Calu3 (cell line): ENCODE results near the gene SH3RF3. TPM values are rescaled to one million over a fixed set of nuclear protein-coding genes. Genes with fewer than 3 reads are reported as not detected.
A peak's percentile ranks its signal among the peaks of the same experiment; 100 is the strongest.

Experiments used
- BruUV-seq: library from RNA; stranded (reverse); fragments of 400-500 nt; replicated peaks from 2 replicates; lab custom pipeline; 2021; lab: Mats Ljungman, UMichigan
- CTCF ChIA-PET: fragments of 300-600 bp; sonication (Branson Sonifier 250); formaldehyde crosslinking; loops from one replicate; lab custom pipeline; 2022; ENCODE audit warnings: antibody characterized with exemption; lab: Charles Lee
- DNase-seq: peaks from one replicate; pipeline ENCODE4 v3.0.0; 2022
- H3K27ac Mint-ChIP-seq: one replicate; pipeline ENCODE4 v1.8.0; 2022; ENCODE audit warnings: mixed read lengths; ENCODE audit not compliant: unreplicated experiment
- H3K27me3 Mint-ChIP-seq: one replicate; pipeline ENCODE4 v1.8.0; 2022; ENCODE audit warnings: mixed read lengths; ENCODE audit not compliant: unreplicated experiment
- H3K36me3 Mint-ChIP-seq: one replicate; pipeline ENCODE4 v1.8.0; 2022; ENCODE audit warnings: mild to moderate bottlenecking, moderate library complexity, mixed read lengths; ENCODE audit not compliant: insufficient read depth, unreplicated experiment
- H3K4me1 Mint-ChIP-seq: one replicate; pipeline ENCODE4 v1.8.0; 2022; ENCODE audit warnings: mild to moderate bottlenecking, low read depth, mixed read lengths; ENCODE audit not compliant: unreplicated experiment
- H3K4me3 Mint-ChIP-seq: one replicate; pipeline ENCODE4 v1.8.0; 2022; ENCODE audit warnings: mild to moderate bottlenecking, low read depth, moderate library complexity, mixed read lengths; ENCODE audit not compliant: unreplicated experiment
- H3K9me3 Mint-ChIP-seq: one replicate; pipeline ENCODE4 v1.8.0; 2022; ENCODE audit warnings: low read depth, mixed read lengths; ENCODE audit not compliant: unreplicated experiment
- intact Hi-C: fragments of 100-400 bp; cut with micrococcal nuclease; formaldehyde crosslinking; loops from one replicate; pipeline ENCODE4 v1.10.0; 2022; ENCODE audit not compliant: unreplicated experiment
- total RNA-seq: library from RNA; stranded (reverse); gene quantifications from 2 replicates; pipeline ENCODE4 v1.2.3, GENCODE V29; 2022
- TF ChIP-seq, protein P1 (sequence below): fragments of 200-600 bp; IDR thresholded peaks from one replicate; pipeline ENCODE4 v1.8.0; 2022; ENCODE audit warnings: antibody characterized with exemption; ENCODE audit not compliant: unreplicated experiment

The SH3RF3 gene
- total RNA-seq, 1 experiment from 2014 or later: 0.17 TPM

DNA sequence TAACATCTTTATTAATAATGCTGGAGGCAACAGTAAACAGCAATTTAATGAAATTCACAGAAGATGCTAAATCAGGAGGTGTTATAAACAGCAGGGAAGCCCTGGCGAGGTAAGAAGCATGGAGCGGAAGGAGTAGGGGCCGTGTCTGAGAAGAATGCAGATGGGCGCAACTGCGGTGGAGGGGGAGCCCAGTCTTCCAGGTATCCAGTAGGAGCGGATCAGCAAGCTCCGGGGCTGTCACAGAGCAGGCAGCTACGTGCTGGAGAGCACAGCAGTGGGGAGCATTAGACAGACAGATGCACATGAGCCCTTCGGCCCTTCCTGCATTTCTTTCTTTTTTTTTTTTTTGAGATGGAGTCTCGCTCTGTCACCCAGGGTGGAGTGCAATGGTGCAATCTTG, 82.3 kb downstream of the SH3RF3 start:
- H3K4me3 Mint-ChIP-seq: no peak overlapping the region
- H3K9me3 Mint-ChIP-seq: no peaks in the 10 kb centered on the region
- H3K4me1 Mint-ChIP-seq: peaks cover 30% of the 10 kb centered on the region
- TF ChIP-seq, protein P1, sequence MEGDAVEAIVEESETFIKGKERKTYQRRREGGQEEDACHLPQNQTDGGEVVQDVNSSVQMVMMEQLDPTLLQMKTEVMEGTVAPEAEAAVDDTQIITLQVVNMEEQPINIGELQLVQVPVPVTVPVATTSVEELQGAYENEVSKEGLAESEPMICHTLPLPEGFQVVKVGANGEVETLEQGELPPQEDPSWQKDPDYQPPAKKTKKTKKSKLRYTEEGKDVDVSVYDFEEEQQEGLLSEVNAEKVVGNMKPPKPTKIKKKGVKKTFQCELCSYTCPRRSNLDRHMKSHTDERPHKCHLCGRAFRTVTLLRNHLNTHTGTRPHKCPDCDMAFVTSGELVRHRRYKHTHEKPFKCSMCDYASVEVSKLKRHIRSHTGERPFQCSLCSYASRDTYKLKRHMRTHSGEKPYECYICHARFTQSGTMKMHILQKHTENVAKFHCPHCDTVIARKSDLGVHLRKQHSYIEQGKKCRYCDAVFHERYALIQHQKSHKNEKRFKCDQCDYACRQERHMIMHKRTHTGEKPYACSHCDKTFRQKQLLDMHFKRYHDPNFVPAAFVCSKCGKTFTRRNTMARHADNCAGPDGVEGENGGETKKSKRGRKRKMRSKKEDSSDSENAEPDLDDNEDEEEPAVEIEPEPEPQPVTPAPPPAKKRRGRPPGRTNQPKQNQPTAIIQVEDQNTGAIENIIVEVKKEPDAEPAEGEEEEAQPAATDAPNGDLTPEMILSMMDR: no peak
- BruUV-seq: no TSS peak
- H3K36me3 Mint-ChIP-seq: no peaks in the 10 kb centered on the region
- DNase-seq: no peak
- CTCF ChIA-PET: interaction anchor here (0.7 kb wide), 1 partner anchor 26 kb away, joined by 4 read pairs; no protein-coding TSS in a partner anchor
- intact Hi-C loops: no loop called here
- no peak overlapping the region for H3K27ac Mint-ChIP-seq
- H3K27me3 Mint-ChIP-seq: peaks cover 94% of the 10 kb centered on the region

DNA sequence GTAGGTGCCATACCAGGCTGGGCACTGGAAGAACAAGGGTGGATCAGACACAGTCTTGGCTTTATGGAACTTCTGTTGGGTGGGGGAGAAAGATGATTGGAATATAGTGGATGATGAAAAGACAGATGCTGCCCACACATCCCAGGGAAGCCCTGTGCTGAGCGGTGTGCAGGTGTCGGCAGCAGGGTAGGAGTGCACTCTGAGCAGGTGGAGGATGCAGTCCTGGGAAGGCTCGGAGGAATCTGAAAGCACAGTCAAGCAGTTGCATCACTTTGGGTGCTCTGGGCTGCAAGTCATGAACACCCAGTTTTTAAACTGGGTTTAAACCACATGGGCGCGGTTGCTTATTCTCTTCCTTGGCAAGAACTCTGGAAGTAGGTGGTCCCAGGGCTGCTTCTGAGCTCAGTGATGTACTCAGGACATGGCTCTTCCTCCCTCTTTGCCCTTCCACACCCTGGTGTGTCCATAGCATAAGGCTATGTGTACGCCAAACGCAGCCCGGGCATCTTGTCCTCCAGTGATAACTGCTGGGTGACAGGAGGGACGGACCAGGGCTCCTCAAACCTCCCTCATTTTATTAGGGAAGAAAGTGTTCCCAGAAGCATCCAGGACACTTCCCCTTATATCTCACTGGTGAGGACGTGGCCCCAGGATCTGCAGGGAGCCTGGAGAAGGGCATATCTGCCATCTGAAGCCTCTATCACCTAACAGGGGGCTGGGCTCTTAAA, 84.0 kb downstream of the SH3RF3 start:
- no peak for DNase-seq
- no TSS peak for BruUV-seq
- TF ChIP-seq, protein P1: no peak
- intact Hi-C loops: no loop called here
- H3K27ac Mint-ChIP-seq: no peak overlapping the region
- peaks cover 91% of the 10 kb centered on the region for H3K27me3 Mint-ChIP-seq
- H3K4me1 Mint-ChIP-seq: peaks cover 30% of the 10 kb centered on the region
- no peaks in the 10 kb centered on the region for H3K36me3 Mint-ChIP-seq
- no peak overlapping the region for H3K4me3 Mint-ChIP-seq
- CTCF ChIA-PET: no interaction called here
- peaks cover 4% of the 10 kb centered on the region for H3K9me3 Mint-ChIP-seq

DNA sequence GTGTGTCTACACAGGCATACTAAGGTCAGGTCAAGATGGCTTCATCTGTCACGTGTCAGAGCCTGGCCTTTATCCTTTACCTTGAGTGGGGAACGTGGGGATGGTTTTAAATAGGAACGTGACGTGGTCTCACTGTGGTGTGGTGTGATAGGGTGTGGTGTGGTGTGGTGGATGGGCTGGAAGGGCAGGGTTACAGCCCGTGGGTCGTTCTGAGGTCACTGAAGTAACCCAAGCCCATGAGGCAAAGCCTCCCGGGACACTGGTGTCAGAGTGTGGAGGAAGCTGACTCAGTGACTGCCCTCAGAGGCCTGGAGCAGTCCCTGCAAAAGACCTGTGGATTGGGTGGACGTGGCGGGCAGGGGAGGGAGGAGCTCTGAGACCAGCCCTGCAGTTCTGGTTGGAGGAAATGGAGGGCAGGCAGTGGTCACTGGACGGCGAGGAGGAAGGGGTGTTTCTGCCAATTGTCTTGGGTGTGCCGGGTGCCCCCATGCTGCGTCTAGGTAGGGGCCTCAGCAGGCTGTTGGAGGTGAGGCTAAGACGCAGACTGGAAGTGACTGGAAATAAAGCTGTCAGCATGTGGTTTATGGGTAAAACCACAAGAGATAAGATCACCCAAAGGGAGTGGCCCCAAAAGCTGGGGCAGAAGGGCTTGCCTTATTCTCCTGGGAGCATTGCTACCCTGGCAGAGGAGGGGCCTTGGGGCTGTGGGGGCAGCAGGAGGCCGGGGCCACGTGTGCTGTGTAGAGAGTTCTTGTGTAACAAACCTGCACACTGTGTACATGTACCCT, 84.8 kb downstream of the SH3RF3 start:
- intact Hi-C loops: no loop called here
- H3K4me1 Mint-ChIP-seq: peaks cover 30% of the 10 kb centered on the region
- TF ChIP-seq, protein P1: no peak
- H3K27me3 Mint-ChIP-seq: peaks cover 86% of the 10 kb centered on the region
- H3K27ac Mint-ChIP-seq: no peak overlapping the region
- no TSS peak for BruUV-seq
- H3K36me3 Mint-ChIP-seq: no peaks in the 10 kb centered on the region
- DNase-seq: peak; percentile 46
- CTCF ChIA-PET: interaction anchor here (0.7 to 1.4 kb wide), 3 partner anchors 10 to 128 kb away, joined by 3 to 4 read pairs (median 4); no protein-coding TSS in a partner anchor
- peaks cover 4% of the 10 kb centered on the region for H3K9me3 Mint-ChIP-seq
- no peak overlapping the region for H3K4me3 Mint-ChIP-seq

DNA sequence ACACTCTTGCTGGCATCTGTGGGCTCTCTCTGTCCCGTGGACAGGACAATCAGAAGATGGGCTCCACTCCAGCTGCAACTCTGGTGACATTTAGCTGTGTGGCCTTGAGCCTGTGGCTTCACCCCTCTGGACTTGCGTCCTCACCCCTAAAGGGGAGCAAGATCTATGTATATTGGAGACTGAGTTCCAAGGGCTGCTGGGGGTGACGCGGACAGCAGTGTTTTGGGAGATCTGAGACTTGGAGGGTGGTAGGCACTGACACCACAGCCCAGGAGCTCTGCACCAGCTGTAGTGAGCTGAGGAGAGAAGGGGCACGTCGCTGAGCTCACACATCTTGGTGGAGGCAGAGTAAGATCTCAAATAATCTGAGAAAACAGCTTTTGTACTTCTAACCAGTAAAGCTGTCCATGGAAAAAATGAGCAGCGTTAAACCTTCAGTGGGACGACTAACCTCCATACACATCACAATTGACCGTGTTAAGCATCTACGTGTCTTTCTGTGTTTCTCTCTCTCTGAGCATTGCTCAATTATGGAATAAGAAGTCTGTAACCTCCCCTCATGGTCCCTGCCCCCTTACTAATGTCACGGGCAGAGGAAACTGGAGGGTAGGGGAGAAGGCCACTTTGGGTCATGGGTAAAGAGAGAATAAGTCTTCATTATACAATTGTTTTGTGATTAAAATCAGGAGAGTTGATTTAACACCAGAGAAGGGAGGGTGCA, 85.8 kb downstream of the SH3RF3 start:
- BruUV-seq: no TSS peak
- DNase-seq: no peak
- intact Hi-C loops: no loop called here
- Mint-ChIP-seq H3K4me3 (no peak overlapping the region), H3K27ac (no peak overlapping the region), H3K9me3 (peaks cover 4% of the 10 kb centered on the region), H3K4me1 (peaks cover 22% of the 10 kb centered on the region), H3K27me3 (peaks cover 88% of the 10 kb centered on the region), H3K36me3 (no peaks in the 10 kb centered on the region)
- CTCF ChIA-PET: interaction anchor here (0.7 to 1.4 kb wide), 2 partner anchors 9 to 127 kb away, joined by 4 read pairs; no protein-coding TSS in a partner anchor
- TF ChIP-seq, protein P1: no peak
